ENCODE data around the gene EGR1. TPM values are rescaled to one million over a fixed set of nuclear protein-coding genes. Genes with fewer than 3 reads are reported as not detected.

The EGR1 gene
- total RNA-seq, 1 donor from 2014 or later = 701 TPM

- peaks cover 34% of the 10 kb centered on the region for H3K36me3 Mint-ChIP-seq
- DNase-seq (ENCODE audit: low spot score in 2 of 2, unreplicated experiment in 2 of 2) = no peak
- no peaks in the 10 kb centered on the region for H3K9me3 Mint-ChIP-seq
- no peaks in the 10 kb centered on the region for H3K27me3 Mint-ChIP-seq (ENCODE audit: low read depth)
- peaks cover 5% of the 10 kb centered on the region for H3K4me1 Mint-ChIP-seq
- H3K4me3 Mint-ChIP-seq = no peak overlapping the region
- H3K27ac Mint-ChIP-seq = no peak overlapping the region
- no peak for TF ChIP-seq CTCF (IDR thresholded peaks at IDR 0.05; ENCODE audit: unreplicated experiment)
Observed at GRCh38 chr5:138515556-138516245, 50.4 kb downstream of the EGR1 start.

GRCh38 chr5:138517437-138517836 lies 52.2 kb downstream of the EGR1 start:
- Mint-ChIP-seq H3K27me3 (ENCODE audit: low read depth) (no peaks in the 10 kb centered on the region), H3K4me1 (peaks cover 5% of the 10 kb centered on the region), H3K36me3 (peaks cover 29% of the 10 kb centered on the region), H3K27ac (no peak overlapping the region), H3K4me3 (no peak overlapping the region), H3K9me3 (no peaks in the 10 kb centered on the region)
- no peak for DNase-seq (ENCODE audit: low spot score in 2 of 2, unreplicated experiment in 2 of 2)
- TF ChIP-seq CTCF (IDR thresholded peaks at IDR 0.05; ENCODE audit: unreplicated experiment) = no peak

Other genes with a start within 250 kb of the EGR1 start
- 0.27 to 0.73 TPM (median 0.43 TPM) in 3 replicates for gene GFRA3, start 190.9 kb upstream of the EGR1 start, total RNA-seq
- 6.7 to 6.8 TPM (median 6.7 TPM) in 3 replicates for gene CDC25C, start 133.7 kb upstream of the EGR1 start, total RNA-seq
- 52.1 to 53.6 TPM (median 52.9 TPM) in 3 replicates for gene FAM53C, start 127.2 kb upstream of the EGR1 start, total RNA-seq
- gene KDM3B, start 112.8 kb upstream of the EGR1 start, total RNA-seq = 94.0 to 96.6 TPM (median 96.1 TPM) in 3 replicates
- gene REEP2, start 26.4 kb upstream of the EGR1 start, total RNA-seq = 14.2 to 19.7 TPM (median 15.6 TPM) in 3 replicates
- 76.6 to 77.7 TPM (median 77.6 TPM) in 3 replicates for gene ETF1, start 77.8 kb downstream of the EGR1 start, total RNA-seq
- 157 to 165 TPM (median 160 TPM) in 3 replicates for gene HSPA9, start 109.9 kb downstream of the EGR1 start, total RNA-seq